GM12865 (cell line): ENCODE data around the gene SDC4.
"Not testable (repeated sequence)": the region's sequence is repeated elsewhere in the genome, so short reads cannot be mapped to it uniquely, and the experiment has no call there.

Experiments used
- DNase-seq: peaks from one replicate; pipeline ENCODE4 v3.0.0; 2010; ENCODE audit warnings: low read depth
- H3K4me3 ChIP-seq: 2 replicates; pipeline ENCODE4 v1.5.1; 2011; ENCODE audit warnings: mild to moderate bottlenecking, low read depth, low read length, control low read depth
- CTCF ChIP-seq: IDR thresholded peaks from 2 replicates; pipeline ENCODE4 v1.5.1; 2011; ENCODE audit warnings: low read length, control low read depth, low read depth, inconsistent platforms; ENCODE audit not compliant: insufficient read depth; ENCODE audit errors: missing control alignments

Gene SDC4

GRCh38 chr20:45359069-45359405 lies 10.8 kb upstream of the SDC4 start:
- no peak overlapping the region for H3K4me3 ChIP-seq
- DNase-seq = no peak
- no peak for TF ChIP-seq CTCF

- no peak for DNase-seq
- no peak overlapping the region for H3K4me3 ChIP-seq
- TF ChIP-seq CTCF = no peak
Measured at GRCh38 chr20:45358282-45359068, 10.3 kb upstream of the SDC4 start.

- H3K4me3 ChIP-seq = no peak overlapping the region
- peak; percentile 24 for DNase-seq
- TF ChIP-seq CTCF = no peak
Measured at GRCh38 chr20:45355209-45356084, 7.2 kb upstream of the SDC4 start.

- TF ChIP-seq CTCF = no peak
- no peak overlapping the region for H3K4me3 ChIP-seq
Measured at GRCh38 chr20:45354423-45355208, 6.4 kb upstream of the SDC4 start.

GRCh38 chr20:45353746-45354145 lies 5.5 kb upstream of the SDC4 start:
- no peak for DNase-seq
- no peak overlapping the region for H3K4me3 ChIP-seq
- TF ChIP-seq CTCF = no peak

More at GRCh38 chr20:45354423-45355208, 6.4 kb upstream of the SDC4 start:
- DNase-seq = no peak

GRCh38 chr20:45352729-45353128 lies 4.5 kb upstream of the SDC4 start:
- TF ChIP-seq CTCF = no peak
- H3K4me3 ChIP-seq = no peak overlapping the region
- DNase-seq = no peak

GRCh38 chr20:45350795-45351194 lies 2.6 kb upstream of the SDC4 start:
- not testable (repeated sequence) for DNase-seq, H3K4me3 ChIP-seq
